Measurements from ENCODE around the gene GGT5. TPM values are rescaled to one million over a fixed set of nuclear protein-coding genes. Genes with fewer than 3 reads are reported as not detected.

The GGT5 gene
- total RNA-seq, 4 donors from 2014 or later, result 26.3 to 38.9 (median 34.7) TPM

GRCh38 chr22:24201681-24202614 lies 42.9 kb downstream of the GGT5 start:
- TF ChIP-seq POLR2AphosphoS5 (IDR thresholded peaks at IDR 0.05), result no peak
- no peak overlapping the region for H3K4me3 ChIP-seq
- no peaks in the 10 kb centered on the region for H3K27me3 ChIP-seq
- no peaks in the 10 kb centered on the region for H3K36me3 ChIP-seq
- H3K27ac ChIP-seq, result no peak overlapping the region
- no peak for ATAC-seq
- H3K4me1 ChIP-seq, result peaks cover 0 to 6% (median 0%) of the 10 kb centered on the region in 3 donors
- peaks cover 0 to 4% (median 0%) of the 10 kb centered on the region in 3 donors for H3K9me3 ChIP-seq
- WGBS, 2 donors (ENCODE audit: low coverage in 1 of 2), result 86 to 87% methylated on average over 5 to 15 of the region's 26 CpGs

- Histone ChIP-seq H3K36me3 (no peaks in the 10 kb centered on the region), H3K4me3 (no peak overlapping the region), H3K9me3 (peaks cover 0 to 4% (median 0%) of the 10 kb centered on the region in 3 donors), H3K27ac (no peak overlapping the region), H3K27me3 (no peaks in the 10 kb centered on the region), H3K4me1 (no peaks in the 10 kb centered on the region)
- WGBS, 2 donors (ENCODE audit: low coverage in 1 of 2), result 80 to 86% methylated on average over 7 of the region's 7 CpGs
- no peak for TF ChIP-seq POLR2AphosphoS5 (IDR thresholded peaks at IDR 0.05)
- TF ChIP-seq, protein P1, sequence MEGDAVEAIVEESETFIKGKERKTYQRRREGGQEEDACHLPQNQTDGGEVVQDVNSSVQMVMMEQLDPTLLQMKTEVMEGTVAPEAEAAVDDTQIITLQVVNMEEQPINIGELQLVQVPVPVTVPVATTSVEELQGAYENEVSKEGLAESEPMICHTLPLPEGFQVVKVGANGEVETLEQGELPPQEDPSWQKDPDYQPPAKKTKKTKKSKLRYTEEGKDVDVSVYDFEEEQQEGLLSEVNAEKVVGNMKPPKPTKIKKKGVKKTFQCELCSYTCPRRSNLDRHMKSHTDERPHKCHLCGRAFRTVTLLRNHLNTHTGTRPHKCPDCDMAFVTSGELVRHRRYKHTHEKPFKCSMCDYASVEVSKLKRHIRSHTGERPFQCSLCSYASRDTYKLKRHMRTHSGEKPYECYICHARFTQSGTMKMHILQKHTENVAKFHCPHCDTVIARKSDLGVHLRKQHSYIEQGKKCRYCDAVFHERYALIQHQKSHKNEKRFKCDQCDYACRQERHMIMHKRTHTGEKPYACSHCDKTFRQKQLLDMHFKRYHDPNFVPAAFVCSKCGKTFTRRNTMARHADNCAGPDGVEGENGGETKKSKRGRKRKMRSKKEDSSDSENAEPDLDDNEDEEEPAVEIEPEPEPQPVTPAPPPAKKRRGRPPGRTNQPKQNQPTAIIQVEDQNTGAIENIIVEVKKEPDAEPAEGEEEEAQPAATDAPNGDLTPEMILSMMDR (IDR thresholded peaks at IDR 0.05), result no peak
- no peak for TF ChIP-seq POLR2A (IDR thresholded peaks at IDR 0.05)
- TF ChIP-seq EP300 (IDR thresholded peaks at IDR 0.05), result no peak
- ATAC-seq, result no peak
Observed at GRCh38 chr22:24200619-24201212, 44.2 kb downstream of the GGT5 start.

DNA sequence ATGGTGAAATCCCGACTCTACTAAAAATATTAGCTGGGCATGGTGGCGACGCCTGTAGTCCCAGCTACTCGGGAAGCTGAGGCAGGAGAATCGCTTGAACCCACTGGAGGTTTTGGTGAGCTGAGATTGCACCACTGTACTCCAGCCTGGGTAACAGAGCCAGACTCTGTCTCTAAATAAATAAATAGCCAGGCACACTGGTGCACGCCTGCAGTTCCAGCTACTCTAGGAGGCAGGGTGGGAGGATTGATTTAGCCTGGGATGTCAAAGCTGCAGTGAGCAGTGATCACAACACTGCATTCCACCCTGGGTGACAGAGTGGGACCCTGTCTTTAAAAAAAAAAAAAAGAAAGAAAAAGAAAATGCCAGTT lies 46.2 kb downstream of the GGT5 start:
- Histone ChIP-seq H3K27ac (no peak overlapping the region), H3K4me1 (no peaks in the 10 kb centered on the region), H3K27me3 (no peaks in the 10 kb centered on the region), H3K9me3 (no peaks in the 10 kb centered on the region), H3K36me3 (no peaks in the 10 kb centered on the region), H3K4me3 (no peak overlapping the region)
- ATAC-seq, result no peak
- WGBS, 2 donors (ENCODE audit: low coverage in 1 of 2), result 67 to 94% methylated on average over 1 to 5 of the region's 6 CpGs
- TF ChIP-seq POLR2A (IDR thresholded peaks at IDR 0.05), result no peak
- no peak for TF ChIP-seq EP300 (IDR thresholded peaks at IDR 0.05)
- TF ChIP-seq, protein P1 (IDR thresholded peaks at IDR 0.05), result no peak
- TF ChIP-seq POLR2AphosphoS5 (IDR thresholded peaks at IDR 0.05), result no peak

DNA sequence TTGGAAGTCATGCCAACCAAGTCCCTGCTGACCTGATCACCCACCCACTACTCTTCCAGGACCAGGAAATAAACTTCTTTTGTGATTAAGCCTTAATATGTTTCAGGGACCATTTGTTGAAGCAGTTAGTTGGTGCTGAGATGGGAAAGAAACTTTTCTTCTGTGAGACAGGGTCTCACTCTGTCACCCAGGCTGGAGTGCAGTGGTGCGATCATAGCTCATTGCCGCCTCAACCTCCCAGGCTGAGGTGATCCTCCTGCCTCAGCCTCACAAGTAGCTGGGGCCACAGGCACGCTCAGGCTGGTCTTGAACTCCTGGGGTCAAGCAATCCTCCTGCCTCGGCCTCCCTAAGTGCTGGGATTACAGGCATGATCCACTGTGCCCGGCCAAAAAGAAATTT lies 53.0 kb downstream of the GGT5 start:
- Histone ChIP-seq H3K36me3 (peaks cover 0 to 18% of the 10 kb centered on the region in 2 donors), H3K27me3 (no peaks in the 10 kb centered on the region), H3K27ac (no peak overlapping the region), H3K4me1 (peaks cover 0 to 19% (median 4%) of the 10 kb centered on the region in 3 donors), H3K4me3 (no peak overlapping the region), H3K9me3 (no peaks in the 10 kb centered on the region)
- no peak for ATAC-seq
- TF ChIP-seq POLR2AphosphoS5 (IDR thresholded peaks at IDR 0.05), result no peak
- no peak for TF ChIP-seq EP300 (IDR thresholded peaks at IDR 0.05)
- TF ChIP-seq POLR2A (IDR thresholded peaks at IDR 0.05), result no peak
- TF ChIP-seq, protein P1 (IDR thresholded peaks at IDR 0.05), result no peak
- whole genome bisulfite sequencing, 2 donors (ENCODE audit: low coverage in 1 of 2), result no CpG with 5 or more reads among the region's 5 CpGs

DNA sequence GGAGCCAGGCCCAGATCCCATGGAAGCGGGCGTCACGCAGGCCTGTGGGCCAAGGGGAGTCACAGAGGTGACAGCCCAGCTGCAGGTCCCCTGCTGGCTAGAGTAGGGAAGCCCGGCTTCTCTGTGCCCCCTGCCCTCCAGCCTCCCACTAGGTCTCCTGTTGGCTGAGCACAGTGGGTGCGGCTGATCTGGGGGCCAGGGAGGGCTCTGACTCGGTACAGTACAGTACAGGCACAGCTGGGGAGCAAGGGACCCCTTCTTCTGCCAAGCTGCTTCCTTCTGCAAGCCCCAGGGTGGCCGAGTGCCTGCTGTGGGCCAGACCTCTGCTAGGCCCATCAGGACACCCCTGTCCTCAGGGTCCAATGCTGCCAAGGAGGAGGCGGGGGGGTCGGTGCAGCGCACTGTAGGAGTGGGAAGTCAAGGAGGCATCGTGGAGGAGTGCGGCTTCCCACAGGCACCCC lies 53.5 kb downstream of the GGT5 start:
- H3K27ac ChIP-seq, result no peak overlapping the region

More for the DNA sequence above, 53.5 kb downstream of the GGT5 start:
- Histone ChIP-seq H3K4me3 (no peak overlapping the region), H3K9me3 (no peaks in the 10 kb centered on the region), H3K27me3 (no peaks in the 10 kb centered on the region), H3K36me3 (peaks cover 0 to 20% of the 10 kb centered on the region in 2 donors), H3K4me1 (peaks cover 0 to 19% (median 4%) of the 10 kb centered on the region in 3 donors)
- 93% methylated on average over 5 of the region's 12 CpGs; no CpG with 5 or more reads in 1 of the 2 donors for WGBS, 2 donors (ENCODE audit: low coverage in 1 of 2)
- peak; percentile 14 for ATAC-seq
- TF ChIP-seq, protein P1 (IDR thresholded peaks at IDR 0.05), result no peak
- no peak for TF ChIP-seq POLR2A (IDR thresholded peaks at IDR 0.05)
